Pulmonary artery endothelial cell (primary cell): ENCODE data around the gene CERS5. TPM values are rescaled to one million over a fixed set of nuclear protein-coding genes. Genes with fewer than 3 reads are reported as not detected.

Experiments
- DNase-seq: peaks from one replicate; pipeline ENCODE4 v3.0.0-alpha.2; 2011; ENCODE audit warnings: low read depth, low spot score
- total RNA-seq: library from RNA; depleted of rRNA; stranded (reverse); fragments of >200 nt; gene quantifications from 2 replicates; pipeline ENCODE4 v1.2.3, GENCODE V29; 2014

CERS5 gene
- total RNA-seq, 1 donor from 2014 or later: 44.1 TPM

GRCh38 chr12:50132505-50133135 is 34.5 kb downstream of the CERS5 start:
- DNase-seq: no peak

GRCh38 chr12:50129290-50129689 is 37.9 kb downstream of the CERS5 start:
- DNase-seq: no peak

- no peak for DNase-seq
Measured at GRCh38 chr12:50127546-50127945, 39.6 kb downstream of the CERS5 start.

- DNase-seq: no peak
Measured at GRCh38 chr12:50123203-50123602, 44.0 kb downstream of the CERS5 start.

GRCh38 chr12:50121641-50122040 is 45.5 kb downstream of the CERS5 start:
- DNase-seq: no peak

GRCh38 chr12:50120953-50121352 is 46.2 kb downstream of the CERS5 start:
- DNase-seq: no peak

GRCh38 chr12:50120521-50120920 is 46.6 kb downstream of the CERS5 start:
- no peak for DNase-seq

GRCh38 chr12:50119387-50119786 is 47.8 kb downstream of the CERS5 start:
- no peak for DNase-seq

GRCh38 chr12:50117057-50117622 is 50.0 kb downstream of the CERS5 start:
- DNase-seq: no peak

- DNase-seq: no peak
Measured at GRCh38 chr12:50112456-50113218, 54.5 kb downstream of the CERS5 start.

GRCh38 chr12:50111693-50112455 is 55.3 kb downstream of the CERS5 start, which contains the start of gene COX14:
TSS of gene COX14 (plus strand) at chr12:50112236. CDS start at chr12:50120044, 7,808 bp downstream.
- peak; percentile 98 for DNase-seq

GRCh38 chr12:50111395-50111692 is 55.8 kb downstream of the CERS5 start:
- no peak for DNase-seq

- no peak for DNase-seq
Measured at GRCh38 chr12:50110762-50111351, 56.3 kb downstream of the CERS5 start.

GRCh38 chr12:50110127-50110761 is 56.9 kb downstream of the CERS5 start:
- no peak for DNase-seq

- no peak for DNase-seq
Measured at GRCh38 chr12:50109319-50109718, 57.9 kb downstream of the CERS5 start.

- no peak for DNase-seq
Measured at GRCh38 chr12:50107416-50108268, 59.5 kb downstream of the CERS5 start.

- DNase-seq: no peak
Measured at GRCh38 chr12:50106907-50107306, 60.3 kb downstream of the CERS5 start.

GRCh38 chr12:50105913-50106450 is 61.2 kb downstream of the CERS5 start:
- DNase-seq: no peak

- DNase-seq: no peak
Measured at GRCh38 chr12:50104417-50105366, 62.5 kb downstream of the CERS5 start.
